Choroid plexus epithelial cell (primary cell): ENCODE results near the gene PRLH.

Experiments used
- DNase-seq: peaks from one replicate; pipeline ENCODE4 v3.0.0-alpha.2; 2010; ENCODE audit warnings: low read depth
- H3K4me3 ChIP-seq: 2 replicates; pipeline ENCODE4 v1.5.1; 2011; ENCODE audit warnings: low read depth, mild to moderate bottlenecking, control low read depth, low read length, moderate library complexity
- CTCF ChIP-seq: conservative IDR thresholded peaks from 2 replicates; pipeline ENCODE4 v1.5.1; 2011; ENCODE audit warnings: low read depth, mild to moderate bottlenecking, control low read depth, inconsistent platforms, low read length, moderate library complexity

Gene PRLH

GRCh38 chr2:237574894-237575868, 8.8 kb downstream of the PRLH start:
- DNase-seq = peak; percentile 37
- peak; percentile 29 for TF ChIP-seq CTCF
- H3K4me3 ChIP-seq = no peak overlapping the region

GRCh38 chr2:237575869-237576862, 9.8 kb downstream of the PRLH start:
- H3K4me3 ChIP-seq = no peak overlapping the region
- no peak for TF ChIP-seq CTCF
- DNase-seq = no peak

GRCh38 chr2:237576974-237577373, 10.6 kb downstream of the PRLH start:
- TF ChIP-seq CTCF = no peak
- H3K4me3 ChIP-seq = no peak overlapping the region
- DNase-seq = no peak

- TF ChIP-seq CTCF = no peak
- H3K4me3 ChIP-seq = no peak overlapping the region
- DNase-seq = no peak
These were observed 11.1 kb downstream of the PRLH start for GRCh38 chr2:237577458-237577857.

GRCh38 chr2:237577956-237578870, 11.8 kb downstream of the PRLH start:
- no peak for DNase-seq
- no peak overlapping the region for H3K4me3 ChIP-seq
- TF ChIP-seq CTCF = no peak

GRCh38 chr2:237581326-237581725, 15.0 kb downstream of the PRLH start:
- no peak for TF ChIP-seq CTCF
- no peak overlapping the region for H3K4me3 ChIP-seq
- no peak for DNase-seq
